Osteoblast (primary cell): Measurements from ENCODE around the gene EIF4A2. TPM values are rescaled to one million over a fixed set of nuclear protein-coding genes. Genes with fewer than 3 reads are reported as not detected.

Experiments
- DNase-seq: peaks from one replicate; pipeline ENCODE4 v3.0.0; 2011; ENCODE audit warnings: low spot score, mixed read lengths; ENCODE audit not compliant: insufficient read length; ENCODE audit errors: missing footprints
- H2AFZ ChIP-seq: 2 replicates; pipeline ENCODE4 v1.6.0; 2011; ENCODE audit warnings: mild to moderate bottlenecking, low read length
- H3K27ac ChIP-seq: 2 replicates; pipeline ENCODE4 v1.5.1; 2011; ENCODE audit warnings: mild to moderate bottlenecking, low read depth, low read length, moderate library complexity
- H3K27me3 ChIP-seq: 2 replicates; pipeline ENCODE4 v1.6.0; 2012; ENCODE audit warnings: mild to moderate bottlenecking, control low read depth, inconsistent platforms, low read length, moderate library complexity; ENCODE audit not compliant: insufficient read depth
- H3K36me3 ChIP-seq: 2 replicates; pipeline ENCODE4 v1.5.1; 2011; ENCODE audit warnings: mild to moderate bottlenecking, low read length, control low read depth, moderate library complexity; ENCODE audit not compliant: insufficient read depth
- H3K4me1 ChIP-seq: 2 replicates; pipeline ENCODE4 v1.5.1; 2011; ENCODE audit warnings: mild to moderate bottlenecking, low read length, control low read depth, moderate library complexity; ENCODE audit not compliant: insufficient read depth
- H3K4me2 ChIP-seq: 2 replicates; pipeline ENCODE4 v1.6.0; 2011; ENCODE audit warnings: mild to moderate bottlenecking, low read length; ENCODE audit not compliant: insufficient read depth
- H3K4me3 ChIP-seq: fragments of 200-600 bp; sonication (generic); 3 replicates; pipeline ENCODE4 v1.5.1; 2012; ENCODE audit warnings: mild to moderate bottlenecking, low read length, inconsistent platforms; ENCODE audit not compliant: insufficient read depth
- H3K79me2 ChIP-seq: 2 replicates; pipeline ENCODE4 v1.6.0; 2012; ENCODE audit warnings: mild to moderate bottlenecking, low read length, control low read depth, inconsistent platforms; ENCODE audit not compliant: insufficient read depth
- H3K9me3 ChIP-seq: 2 replicates; pipeline ENCODE4 v1.5.1; 2011; ENCODE audit warnings: low read depth, low read length, control low read depth
- H4K20me1 ChIP-seq: 2 replicates; pipeline ENCODE4 v1.6.0; 2012; ENCODE audit warnings: mild to moderate bottlenecking, low read length, control low read depth; ENCODE audit not compliant: insufficient read depth
- CTCF ChIP-seq: IDR thresholded peaks from 2 replicates; pipeline ENCODE4 v1.5.1; 2011; ENCODE audit warnings: mild to moderate bottlenecking, low read depth, low read length, moderate library complexity; ENCODE audit errors: extremely low read depth
- total RNA-seq: library from RNA; depleted of rRNA; stranded (reverse); fragments of >200 nt; gene quantifications from 2 replicates; pipeline ENCODE4 v1.2.3, GENCODE V29; 2012

EIF4A2 gene
- total RNA-seq, 1 donor: 442 TPM

GRCh38 chr3:186760897-186761447 lies 22.4 kb upstream of the EIF4A2 start:
- Histone ChIP-seq H3K4me3 (no peak overlapping the region), H3K36me3 (no peaks in the 10 kb centered on the region), H3K9me3 (no peaks in the 10 kb centered on the region), H2AFZ (no peak overlapping the region), H3K4me1 (no peaks in the 10 kb centered on the region), H3K27ac (no peak overlapping the region), H3K4me2 (no peak overlapping the region), H3K79me2 (no peaks in the 10 kb centered on the region), H3K27me3 (peaks cover 10% of the 10 kb centered on the region), H4K20me1 (no peaks in the 10 kb centered on the region)
- TF ChIP-seq CTCF: no peak
- DNase-seq: no peak

DNA sequence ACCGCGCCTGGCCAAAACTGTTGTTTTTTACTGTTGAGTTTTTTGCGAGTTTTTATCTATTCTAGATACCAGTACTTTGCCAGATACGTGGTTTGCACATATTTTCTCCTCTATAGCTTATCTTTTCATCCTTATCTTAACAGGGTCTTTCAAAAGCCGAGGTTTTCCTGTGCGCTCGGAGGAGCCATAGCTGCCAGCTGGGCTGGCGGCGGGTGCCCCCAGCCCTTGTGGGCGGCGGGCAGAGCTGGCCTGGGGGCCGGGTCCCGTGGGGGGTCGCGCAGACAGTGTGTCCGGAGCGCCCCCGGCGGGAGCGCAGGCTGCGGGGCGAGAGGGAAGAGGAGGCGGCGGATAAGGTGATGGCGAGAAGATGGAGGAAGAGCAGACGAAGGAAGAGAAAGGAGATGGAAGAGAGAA lies 11.1 kb upstream of the EIF4A2 start:
- no peak for TF ChIP-seq CTCF
- Histone ChIP-seq H3K4me2 (peak overlapping the region; percentile 87), H4K20me1 (no peaks in the 10 kb centered on the region)

DNA sequence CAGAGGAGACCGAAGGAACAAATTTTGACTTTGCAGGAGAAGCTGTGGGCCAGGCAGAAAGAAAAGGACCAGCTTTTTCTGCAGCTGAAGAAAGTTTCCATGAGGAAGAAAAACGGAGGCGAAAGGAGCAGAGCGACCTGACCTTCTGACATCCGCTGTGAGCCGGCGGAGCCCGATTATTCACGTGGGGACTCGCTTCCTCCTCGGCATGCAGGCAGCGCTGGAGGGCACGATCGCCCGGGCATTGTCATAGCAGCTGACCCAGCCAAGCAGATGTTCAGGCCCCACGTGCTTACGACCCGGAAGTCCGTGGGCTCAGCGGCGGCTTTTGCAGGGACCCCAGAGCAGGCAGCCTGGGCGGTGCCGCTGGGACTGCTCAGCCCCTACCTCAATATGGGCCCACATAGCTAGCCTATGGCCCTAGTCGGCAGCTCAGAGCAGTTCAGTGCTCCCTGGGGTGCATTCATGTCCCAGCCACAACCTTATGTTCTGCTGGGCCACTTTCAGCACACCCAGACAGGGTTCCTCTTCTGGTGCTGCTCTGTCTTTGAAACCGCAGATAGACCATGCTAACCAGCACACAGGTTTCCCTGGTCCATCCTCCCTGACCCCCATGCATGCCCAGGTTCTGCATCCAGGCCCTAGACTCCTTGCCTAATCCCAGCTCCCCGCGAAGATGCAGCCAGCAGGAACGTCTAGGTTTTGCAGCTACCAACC lies 10.5 kb upstream of the EIF4A2 start:
- Histone ChIP-seq H3K9me3 (no peaks in the 10 kb centered on the region), H3K4me2 (peak overlapping the region; percentile 87)
- no peak for TF ChIP-seq CTCF

More for the DNA sequence above, 11.1 kb upstream of the EIF4A2 start:
- Histone ChIP-seq H3K9me3 (no peaks in the 10 kb centered on the region), H3K27me3 (no peaks in the 10 kb centered on the region), H3K79me2 (no peaks in the 10 kb centered on the region), H2AFZ (peak overlapping the region; percentile 90), H3K27ac (no peak overlapping the region), H3K36me3 (no peaks in the 10 kb centered on the region), H3K4me3 (peak overlapping the region; percentile 74), H3K4me1 (peaks cover 9% of the 10 kb centered on the region)
- DNase-seq: peak; percentile 51

DNA sequence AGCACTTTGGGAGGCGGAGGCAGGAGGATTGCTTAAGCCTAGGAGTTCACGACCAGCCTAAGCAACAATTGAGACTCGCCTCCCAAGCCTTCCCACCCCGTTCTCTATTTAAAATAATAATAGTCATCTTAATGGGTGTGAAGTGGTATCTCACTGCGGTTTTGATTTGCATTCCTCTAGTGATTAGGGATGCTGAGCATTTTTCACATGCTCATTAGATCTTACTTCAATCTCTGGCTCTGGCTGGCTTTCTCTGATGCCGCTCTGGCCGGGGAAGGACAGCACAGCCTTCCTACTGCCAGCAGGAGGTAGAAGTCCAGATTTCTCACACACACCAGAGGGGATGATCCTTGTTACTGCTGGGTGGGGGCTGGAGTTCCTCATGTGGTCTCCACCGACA lies 7.4 kb upstream of the EIF4A2 start:
- Histone ChIP-seq H3K27ac (no peak overlapping the region), H3K4me1 (peaks cover 9% of the 10 kb centered on the region), H3K27me3 (no peaks in the 10 kb centered on the region), H3K4me3 (no peak overlapping the region), H2AFZ (peak overlapping the region; percentile 31), H3K9me3 (no peaks in the 10 kb centered on the region), H3K79me2 (no peaks in the 10 kb centered on the region), H3K4me2 (no peak overlapping the region), H3K36me3 (no peaks in the 10 kb centered on the region), H4K20me1 (no peaks in the 10 kb centered on the region)
- peak; percentile 41 for DNase-seq
- TF ChIP-seq CTCF: no peak

More for the DNA sequence above, 10.5 kb upstream of the EIF4A2 start:
- H3K27ac ChIP-seq: no peak overlapping the region
- peak overlapping the region; percentile 90 for H2AFZ ChIP-seq
- no peaks in the 10 kb centered on the region for H3K27me3 ChIP-seq
- DNase-seq: peak; percentile 88
- peak overlapping the region; percentile 74 for H3K4me3 ChIP-seq
- H3K79me2 ChIP-seq: no peaks in the 10 kb centered on the region
- no peaks in the 10 kb centered on the region for H4K20me1 ChIP-seq
- H3K36me3 ChIP-seq: no peaks in the 10 kb centered on the region
- peaks cover 9% of the 10 kb centered on the region for H3K4me1 ChIP-seq
